ENCODE results near the gene EDIL3. TPM values are rescaled to one million over a fixed set of nuclear protein-coding genes. Genes with fewer than 3 reads are reported as not detected.

EDIL3 gene
- total RNA-seq, 4 donors from 2014 or later: 5.6 to 38.9 (median 25.6) TPM

DNA sequence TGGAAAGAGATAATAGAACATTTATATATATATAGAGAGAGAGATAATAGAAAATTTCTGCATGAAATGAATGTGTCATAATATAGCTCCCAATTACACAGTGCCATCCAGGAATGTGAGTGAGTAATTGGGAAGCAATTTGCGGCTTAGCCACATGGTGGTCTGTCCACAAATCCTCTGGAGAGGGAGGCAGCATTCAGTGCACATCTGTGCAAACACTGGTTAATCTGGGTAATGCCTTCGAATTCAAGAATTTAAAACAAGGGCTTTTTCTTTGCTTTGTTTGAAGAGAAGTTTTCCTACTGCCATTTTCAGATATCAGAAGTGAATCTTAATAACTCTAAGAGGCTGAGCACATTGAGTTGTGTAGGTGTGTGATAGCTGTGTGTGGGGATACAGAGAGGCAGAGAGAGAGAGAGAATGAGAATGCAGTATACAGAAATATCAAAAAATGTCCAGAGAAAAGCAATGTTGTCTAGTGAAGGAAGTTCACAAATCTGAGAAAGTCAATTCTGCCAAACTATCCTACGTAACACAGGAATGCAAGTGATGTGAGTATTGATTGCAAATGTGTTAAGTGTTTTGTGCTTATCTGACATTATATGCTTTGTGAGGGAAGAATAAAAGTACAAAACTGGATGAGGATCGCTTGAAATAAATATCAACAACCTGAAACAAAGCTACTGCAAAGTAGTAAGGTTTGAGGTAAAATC, 134.6 kb downstream of the EDIL3 start:
- no peak for TF ChIP-seq POLR2A (IDR thresholded peaks at IDR 0.05)
- TF ChIP-seq EP300 (IDR thresholded peaks at IDR 0.05; ENCODE audit: low read depth): no peak
- TF ChIP-seq, protein P1, sequence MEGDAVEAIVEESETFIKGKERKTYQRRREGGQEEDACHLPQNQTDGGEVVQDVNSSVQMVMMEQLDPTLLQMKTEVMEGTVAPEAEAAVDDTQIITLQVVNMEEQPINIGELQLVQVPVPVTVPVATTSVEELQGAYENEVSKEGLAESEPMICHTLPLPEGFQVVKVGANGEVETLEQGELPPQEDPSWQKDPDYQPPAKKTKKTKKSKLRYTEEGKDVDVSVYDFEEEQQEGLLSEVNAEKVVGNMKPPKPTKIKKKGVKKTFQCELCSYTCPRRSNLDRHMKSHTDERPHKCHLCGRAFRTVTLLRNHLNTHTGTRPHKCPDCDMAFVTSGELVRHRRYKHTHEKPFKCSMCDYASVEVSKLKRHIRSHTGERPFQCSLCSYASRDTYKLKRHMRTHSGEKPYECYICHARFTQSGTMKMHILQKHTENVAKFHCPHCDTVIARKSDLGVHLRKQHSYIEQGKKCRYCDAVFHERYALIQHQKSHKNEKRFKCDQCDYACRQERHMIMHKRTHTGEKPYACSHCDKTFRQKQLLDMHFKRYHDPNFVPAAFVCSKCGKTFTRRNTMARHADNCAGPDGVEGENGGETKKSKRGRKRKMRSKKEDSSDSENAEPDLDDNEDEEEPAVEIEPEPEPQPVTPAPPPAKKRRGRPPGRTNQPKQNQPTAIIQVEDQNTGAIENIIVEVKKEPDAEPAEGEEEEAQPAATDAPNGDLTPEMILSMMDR (IDR thresholded peaks at IDR 0.05): no peak
- TF ChIP-seq POLR2AphosphoS5 (IDR thresholded peaks at IDR 0.05): no peak
- WGBS, 2 donors (ENCODE audit: low coverage in 1 of 2): 68 to 79% methylated on average over 4 of the region's 4 CpGs
- DNase-seq: no peak

DNA sequence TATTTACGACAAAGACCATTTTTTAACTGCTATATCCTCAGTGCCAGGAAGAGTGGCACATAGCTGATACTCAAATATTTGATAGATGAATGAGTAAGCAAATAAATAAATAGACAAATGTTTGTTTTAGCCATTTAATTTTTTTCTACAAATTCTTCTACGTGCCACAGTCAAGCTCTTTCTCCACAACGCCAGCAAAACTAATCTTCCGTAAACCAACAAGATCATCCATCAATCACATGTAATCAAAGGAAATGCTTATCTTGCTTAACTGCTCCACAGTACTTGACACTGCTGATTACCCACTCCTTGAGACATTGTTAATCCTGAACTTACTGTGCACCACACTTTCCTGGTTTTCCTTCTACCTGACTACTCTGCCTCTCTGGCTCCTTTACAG, 136.7 kb downstream of the EDIL3 start:
- H3K36me3 ChIP-seq: no peaks in the 10 kb centered on the region
- no peaks in the 10 kb centered on the region for H3K4me1 ChIP-seq
- in situ Hi-C loops (cut with MboI; ENCODE audit: low pct_ligation_motif_present in 1 of 4, low pct_unique_long_range_greater_than_20kb in 1 of 4, low sequenced_read_pairs in 3 of 4) (no loop called here), intact Hi-C loops (cut with DNase I; ENCODE audit: low total_unique reads) (no loop called here)
- no peak overlapping the region for H3K27ac ChIP-seq
- no peak overlapping the region for H3K4me3 ChIP-seq
- WGBS, 2 donors (ENCODE audit: low coverage in 1 of 2): 65 to 72% methylated on average over 4 of the region's 4 CpGs
- no peaks in the 10 kb centered on the region for H3K9me3 ChIP-seq
- TF ChIP-seq POLR2AphosphoS5 (IDR thresholded peaks at IDR 0.05): no peak
- TF ChIP-seq POLR2A (IDR thresholded peaks at IDR 0.05): no peak
- TF ChIP-seq, protein P1 (IDR thresholded peaks at IDR 0.05): no peak
- TF ChIP-seq EP300 (IDR thresholded peaks at IDR 0.05; ENCODE audit: low read depth): no peak
- H3K27me3 ChIP-seq: no peaks in the 10 kb centered on the region
- no peak for DNase-seq

More for the DNA sequence above, 134.6 kb downstream of the EDIL3 start:
- Histone ChIP-seq H3K36me3 (no peaks in the 10 kb centered on the region), H3K27me3 (no peaks in the 10 kb centered on the region), H3K4me1 (peaks cover 0 to under 1% (median 0%) of the 10 kb centered on the region in 4 donors), H3K9me3 (no peaks in the 10 kb centered on the region), H3K4me3 (no peak overlapping the region), H3K27ac (no peak overlapping the region)
- intact Hi-C loops (cut with DNase I; ENCODE audit: low total_unique reads): no loop called here
- in situ Hi-C loops (cut with MboI; ENCODE audit: low pct_ligation_motif_present in 1 of 4, low pct_unique_long_range_greater_than_20kb in 1 of 4, low sequenced_read_pairs in 3 of 4): loop anchor here in 2 of 4 donors (10.0 to 25.0 kb wide), 2 partner anchors 525 to 538 kb away; partner anchors contain the start of gene HAPLN1 (in 2 of the 2)

DNA sequence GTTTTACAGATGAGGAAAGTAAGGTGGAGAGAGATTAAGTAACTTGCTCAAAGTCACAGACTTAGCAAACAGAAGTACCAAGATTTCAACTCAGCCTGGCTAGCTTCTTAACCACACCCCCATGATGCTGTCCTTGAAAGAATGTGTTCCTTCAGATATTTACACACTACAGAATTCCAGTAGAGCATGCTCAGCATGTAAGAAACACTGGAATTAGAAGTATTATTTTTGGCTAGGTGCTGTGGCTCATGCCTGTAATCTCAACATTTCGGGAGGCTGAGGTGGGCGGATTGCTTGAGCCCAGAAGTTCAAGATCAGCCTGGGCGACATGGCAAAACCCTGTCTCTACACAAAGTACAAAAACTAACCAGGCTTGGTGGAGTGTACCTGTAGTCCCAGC, 142.4 kb downstream of the EDIL3 start:
- Histone ChIP-seq H3K4me3 (no peak overlapping the region), H3K9me3 (no peaks in the 10 kb centered on the region), H3K4me1 (no peaks in the 10 kb centered on the region), H3K27ac (no peak overlapping the region), H3K36me3 (no peaks in the 10 kb centered on the region), H3K27me3 (no peaks in the 10 kb centered on the region)
- 90% methylated on average over 3 of the region's 3 CpGs; no CpG with 5 or more reads in 1 of the 2 donors for WGBS, 2 donors (ENCODE audit: low coverage in 1 of 2)
- in situ Hi-C loops (cut with MboI; ENCODE audit: low pct_ligation_motif_present in 1 of 4, low pct_unique_long_range_greater_than_20kb in 1 of 4, low sequenced_read_pairs in 3 of 4) (no loop called here), intact Hi-C loops (cut with DNase I; ENCODE audit: low total_unique reads) (no loop called here)
- TF ChIP-seq EP300 (IDR thresholded peaks at IDR 0.05; ENCODE audit: low read depth): no peak
- TF ChIP-seq, protein P1 (IDR thresholded peaks at IDR 0.05): no peak
- TF ChIP-seq POLR2AphosphoS5 (IDR thresholded peaks at IDR 0.05): no peak
- TF ChIP-seq POLR2A (IDR thresholded peaks at IDR 0.05): no peak
- DNase-seq: no peak

DNA sequence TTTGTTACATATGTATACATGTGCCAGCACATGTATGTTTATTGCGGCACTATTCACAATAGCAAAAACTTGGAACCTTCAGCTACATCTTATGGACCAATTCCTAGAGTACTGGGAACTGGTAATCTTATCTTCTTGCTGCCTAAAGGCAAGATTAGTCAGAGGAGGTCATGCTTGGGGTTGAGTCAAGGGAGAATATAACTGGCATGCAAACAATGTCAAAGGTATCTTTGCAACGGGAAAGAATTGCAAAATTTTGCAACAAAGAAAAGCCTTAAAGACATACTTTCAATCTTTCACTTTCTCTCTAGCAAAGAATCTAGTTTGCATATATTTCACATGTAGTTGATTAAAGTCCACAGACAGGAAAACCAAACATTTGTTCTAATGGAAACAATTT, 145.2 kb downstream of the EDIL3 start:
- Histone ChIP-seq H3K27ac (no peak overlapping the region), H3K4me3 (no peak overlapping the region), H3K4me1 (no peaks in the 10 kb centered on the region), H3K27me3 (no peaks in the 10 kb centered on the region), H3K9me3 (no peaks in the 10 kb centered on the region), H3K36me3 (no peaks in the 10 kb centered on the region)
- DNase-seq: no peak
- no peak for TF ChIP-seq POLR2A (IDR thresholded peaks at IDR 0.05)
- intact Hi-C loops (cut with DNase I; ENCODE audit: low total_unique reads) (no loop called here), in situ Hi-C loops (cut with MboI; ENCODE audit: low pct_ligation_motif_present in 1 of 4, low pct_unique_long_range_greater_than_20kb in 1 of 4, low sequenced_read_pairs in 3 of 4) (no loop called here)
- 49 to 65% methylated on average over 2 of the region's 2 CpGs for WGBS, 2 donors (ENCODE audit: low coverage in 1 of 2)

DNA sequence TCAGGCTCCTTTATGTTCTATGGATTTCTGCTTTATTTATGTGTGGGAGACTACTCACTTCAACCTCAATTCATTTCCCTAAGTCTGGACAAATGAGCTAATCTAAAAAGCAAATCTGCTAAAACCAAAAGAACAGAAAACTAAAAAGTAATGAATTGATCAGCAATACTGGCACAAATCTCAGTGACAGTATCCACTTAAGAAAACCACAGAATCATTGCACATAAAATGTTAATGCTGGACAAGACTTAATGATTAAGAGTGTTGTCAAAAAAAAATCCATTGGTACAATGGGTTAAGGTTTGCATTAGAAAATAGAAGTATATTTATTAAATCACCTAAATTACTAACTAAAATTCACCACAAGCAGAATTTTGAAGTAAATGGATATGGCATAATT, 147.6 kb downstream of the EDIL3 start:
- no peaks in the 10 kb centered on the region for H3K27me3 ChIP-seq
- no peak overlapping the region for H3K27ac ChIP-seq
- peaks cover 0 to 6% (median 2%) of the 10 kb centered on the region in 4 donors for H3K4me1 ChIP-seq
- no peak for DNase-seq
- in situ Hi-C loops (cut with MboI; ENCODE audit: low pct_ligation_motif_present in 1 of 4, low pct_unique_long_range_greater_than_20kb in 1 of 4, low sequenced_read_pairs in 3 of 4): no loop called here
- no peaks in the 10 kb centered on the region for H3K9me3 ChIP-seq
- intact Hi-C loops (cut with DNase I; ENCODE audit: low total_unique reads): no loop called here
- no peaks in the 10 kb centered on the region for H3K36me3 ChIP-seq
- TF ChIP-seq POLR2AphosphoS5 (IDR thresholded peaks at IDR 0.05) (no peak), EP300 (IDR thresholded peaks at IDR 0.05; ENCODE audit: low read depth) (no peak), POLR2A (IDR thresholded peaks at IDR 0.05) (no peak)
- TF ChIP-seq, protein P1 (IDR thresholded peaks at IDR 0.05): no peak
- no peak overlapping the region for H3K4me3 ChIP-seq
